ENCODE measurements around the gene PTGES.

DNA sequence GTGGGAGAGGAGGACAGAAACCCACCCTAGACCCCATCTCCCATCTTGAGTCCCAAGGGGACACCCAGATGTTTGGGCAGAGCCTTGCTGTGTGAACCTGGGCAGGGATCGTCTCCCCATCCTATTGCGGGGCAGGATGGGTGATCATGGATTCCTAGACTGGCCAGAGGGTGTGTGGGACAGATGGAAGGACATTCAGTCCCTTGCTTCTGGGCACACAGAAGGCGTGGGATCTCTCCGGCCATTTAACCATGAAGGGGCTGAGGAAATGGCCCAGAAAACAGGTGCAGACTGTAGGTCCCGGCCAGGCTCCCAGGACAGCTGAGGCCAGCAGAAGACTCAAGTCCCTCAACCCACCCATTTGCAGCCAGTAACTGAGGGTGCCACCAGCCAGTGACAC, 29.9 kb downstream of the PTGES start:
- no peak for TF ChIP-seq CTCF (IDR thresholded peaks at IDR 0.05)
- TF ChIP-seq POLR2A (IDR thresholded peaks at IDR 0.05) = no peak

All from heart left ventricle (tissue), 13 donors.